IPS-NIHi11 (cell line): ENCODE measurements around the gene NCKAP5.
"Not testable (repeated sequence)": the region's sequence is repeated elsewhere in the genome, so short reads cannot be mapped to it uniquely, and the experiment has no call there.

ENCODE experiments used
- DNase-seq: peaks from one replicate; pipeline ENCODE4 v3.0.0; 2012; ENCODE audit warnings: mixed read lengths, low spot score

NCKAP5 gene

DNA sequence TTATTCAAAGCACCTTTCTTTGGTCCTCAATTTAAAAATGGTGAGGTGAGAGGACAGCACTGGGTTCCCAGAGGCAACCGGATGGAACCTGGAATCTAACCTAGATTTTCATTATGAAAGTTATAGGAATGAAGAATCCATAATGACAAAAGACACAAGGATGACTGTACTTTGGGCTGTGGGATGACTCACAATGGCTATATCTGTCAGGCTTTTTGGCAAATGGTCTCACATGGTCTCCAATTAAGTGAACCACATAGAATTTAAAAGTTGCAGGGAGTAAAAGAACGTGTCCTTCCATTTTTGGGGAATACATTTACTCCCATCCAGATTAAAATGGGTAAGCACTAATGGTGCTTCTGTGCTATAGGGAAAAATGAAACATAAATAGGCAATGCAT is 866.5 kb downstream of the NCKAP5 start:
- no peak for DNase-seq

DNA sequence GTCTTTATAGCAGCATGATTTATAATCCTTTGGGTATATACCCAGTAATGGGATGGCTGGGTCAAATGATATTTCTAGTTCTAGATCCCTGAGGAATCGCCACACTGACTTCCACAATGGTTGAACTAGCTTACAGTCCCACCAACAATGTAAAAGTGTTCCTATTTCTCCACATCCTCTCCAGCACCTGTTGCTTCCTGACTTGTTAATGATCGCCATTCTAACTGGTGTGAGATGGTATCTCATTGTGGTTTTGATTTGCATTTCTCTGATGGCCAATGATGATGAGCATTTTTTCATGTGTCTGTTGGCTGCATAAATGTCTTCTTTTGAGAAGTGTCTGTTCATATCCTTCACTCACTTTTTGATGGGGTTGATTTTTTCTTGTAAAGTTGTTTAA is 868.5 kb downstream of the NCKAP5 start:
- DNase-seq = not testable (repeated sequence)

DNA sequence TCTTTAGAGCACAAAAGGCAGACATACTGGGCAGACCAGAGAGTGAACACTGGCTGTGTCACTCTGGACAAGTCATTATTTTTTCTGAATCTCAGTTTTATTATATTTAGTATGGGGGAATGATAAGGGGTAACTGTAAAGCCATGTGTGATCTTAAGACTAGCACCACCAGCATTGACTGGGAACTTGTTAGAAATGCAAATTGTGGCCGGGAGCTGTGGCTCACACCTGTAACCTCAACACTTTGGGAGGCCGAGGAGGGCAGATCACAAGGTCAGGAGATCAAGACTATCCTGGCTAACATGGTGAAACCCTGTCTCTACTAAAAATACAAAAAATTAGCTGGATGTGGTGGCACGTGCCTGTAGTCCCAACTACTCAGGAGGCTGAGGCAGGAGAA is 869.9 kb downstream of the NCKAP5 start:
- not testable (repeated sequence) for DNase-seq

DNA sequence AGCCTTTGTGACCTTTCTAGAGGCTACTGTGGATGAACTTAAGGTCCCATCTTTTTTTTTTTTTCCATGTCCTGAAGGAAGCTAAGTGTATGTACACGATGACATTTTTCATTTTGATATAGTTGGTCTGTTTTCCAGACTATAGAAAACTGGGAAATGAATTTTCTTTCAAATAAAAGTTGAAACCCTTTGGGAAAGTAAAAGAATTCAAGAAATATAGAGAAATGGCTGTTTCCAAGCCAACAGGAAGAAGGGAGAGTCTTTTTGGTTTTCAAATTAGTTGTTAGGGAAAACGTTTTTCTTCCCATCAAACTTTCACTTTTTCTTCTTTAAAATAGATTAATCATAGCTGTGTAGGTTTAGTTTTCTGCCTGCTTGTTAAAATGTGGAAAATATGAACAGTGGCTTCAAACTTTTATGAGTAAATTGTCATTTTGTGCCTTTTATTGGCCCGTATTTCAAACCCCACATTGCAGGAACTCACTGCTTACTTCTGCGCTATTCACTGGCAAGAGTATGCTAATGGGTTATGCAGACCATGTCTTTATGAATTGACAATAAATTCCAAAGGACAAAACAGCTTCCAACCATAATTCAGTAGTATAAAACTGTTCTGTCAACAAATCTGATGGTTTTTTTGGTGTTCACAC is 870.6 kb downstream of the NCKAP5 start:
- no peak for DNase-seq

DNA sequence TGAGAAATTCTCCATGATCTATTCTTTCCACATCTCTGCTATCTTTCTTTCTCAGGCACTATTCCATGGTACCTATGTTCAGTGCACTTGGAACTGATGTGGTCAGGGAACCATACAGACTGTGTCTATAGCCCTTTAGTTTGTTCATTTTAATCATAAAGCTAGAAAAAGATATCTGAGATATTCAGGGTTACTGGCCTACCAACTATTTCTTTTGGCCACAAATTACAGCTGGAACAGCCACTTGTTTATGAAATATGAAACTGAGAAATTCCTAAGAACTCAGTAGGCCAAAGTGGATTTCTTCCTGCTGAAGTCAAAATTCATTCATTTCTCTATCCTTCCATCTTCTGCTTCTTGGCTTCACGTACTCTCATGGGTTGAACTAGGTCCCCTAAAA is 875.4 kb downstream of the NCKAP5 start:
- DNase-seq = no peak

DNA sequence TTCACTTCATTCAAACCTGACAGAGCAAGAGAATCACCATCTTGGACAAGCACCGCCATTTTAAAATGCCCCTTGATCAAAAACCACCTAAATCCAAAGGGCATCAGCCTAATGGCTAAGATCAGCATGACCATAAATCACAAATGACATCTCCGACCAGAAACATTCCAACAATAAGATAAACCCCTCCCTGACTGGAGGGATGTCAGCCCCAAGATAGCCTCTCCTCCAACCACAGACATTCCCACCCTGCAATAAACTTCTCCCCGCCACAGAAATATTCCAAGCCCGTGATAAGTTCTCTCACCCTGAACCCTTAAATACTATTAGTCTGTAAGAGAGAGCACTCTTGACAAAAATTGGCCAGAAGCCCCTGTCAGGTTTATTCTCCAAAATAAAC is 876.7 kb downstream of the NCKAP5 start:
- DNase-seq = no peak

DNA sequence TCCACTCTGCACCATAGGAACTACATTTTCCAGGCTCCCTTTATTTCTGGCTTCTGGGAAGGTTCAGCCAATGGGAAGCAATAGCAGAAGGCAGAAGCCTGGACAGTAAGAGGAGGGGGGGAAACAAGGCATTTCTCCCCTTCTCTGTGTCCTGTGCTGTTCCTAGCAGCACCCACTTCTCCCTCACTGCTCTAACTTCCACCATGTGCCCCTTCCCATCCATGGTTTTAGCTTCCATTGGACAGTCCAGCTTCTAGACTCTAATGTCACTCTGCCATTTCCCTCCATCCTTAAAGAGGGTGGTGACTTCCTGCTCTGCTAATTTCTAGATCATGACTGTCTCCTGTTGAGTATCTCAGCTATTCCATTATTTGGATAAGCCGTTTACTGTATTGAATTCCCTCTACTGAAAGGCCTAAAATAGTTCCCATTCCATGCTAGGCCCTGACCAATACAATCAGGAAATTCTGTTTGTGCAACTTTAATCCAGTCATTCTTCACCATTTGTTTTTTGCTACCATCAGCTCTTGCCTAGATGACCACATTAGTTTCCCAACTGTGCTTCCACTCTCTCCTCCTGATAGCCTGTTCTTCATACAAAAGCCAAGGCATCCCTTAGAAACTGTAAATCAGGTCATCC is 877.5 kb downstream of the NCKAP5 start:
- no peak for DNase-seq

DNA sequence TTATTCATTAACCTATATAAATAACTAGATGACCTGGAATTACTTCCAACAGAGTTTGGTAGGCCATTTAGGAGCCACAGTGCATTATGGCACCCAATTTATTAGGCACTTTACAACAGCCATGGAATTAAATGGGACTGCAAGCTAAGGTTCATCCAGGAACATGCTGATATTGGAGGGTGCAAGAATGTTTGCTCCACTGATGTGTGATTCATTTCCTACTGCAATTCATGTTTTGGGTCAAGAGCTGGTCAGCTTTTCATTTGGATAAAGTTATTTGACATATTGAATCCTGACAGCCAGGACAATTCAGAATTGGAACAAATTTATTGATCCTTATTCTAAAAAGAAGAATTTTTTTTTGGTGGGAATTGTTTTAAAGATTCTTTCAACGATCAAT is 886.5 kb downstream of the NCKAP5 start:
- DNase-seq = no peak

DNA sequence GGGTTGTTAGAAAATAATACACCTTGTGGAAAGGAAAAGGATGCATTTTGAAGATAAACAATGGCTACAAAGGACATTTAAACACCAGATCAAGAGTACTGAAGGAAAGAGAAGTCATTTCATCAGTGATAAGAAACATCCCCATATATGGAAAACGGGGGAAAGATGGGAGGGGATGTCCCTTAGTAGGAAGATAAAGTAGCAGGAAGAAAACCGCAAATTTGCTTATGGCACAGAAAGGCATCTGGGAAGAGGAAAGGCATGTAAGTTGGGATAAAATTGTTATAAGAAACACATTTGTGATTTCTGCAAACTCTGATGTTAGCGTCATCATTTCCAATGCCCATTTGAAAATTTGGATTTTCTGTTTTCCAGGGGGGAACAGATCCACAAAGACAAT is 887.7 kb downstream of the NCKAP5 start:
- no peak for DNase-seq

DNA sequence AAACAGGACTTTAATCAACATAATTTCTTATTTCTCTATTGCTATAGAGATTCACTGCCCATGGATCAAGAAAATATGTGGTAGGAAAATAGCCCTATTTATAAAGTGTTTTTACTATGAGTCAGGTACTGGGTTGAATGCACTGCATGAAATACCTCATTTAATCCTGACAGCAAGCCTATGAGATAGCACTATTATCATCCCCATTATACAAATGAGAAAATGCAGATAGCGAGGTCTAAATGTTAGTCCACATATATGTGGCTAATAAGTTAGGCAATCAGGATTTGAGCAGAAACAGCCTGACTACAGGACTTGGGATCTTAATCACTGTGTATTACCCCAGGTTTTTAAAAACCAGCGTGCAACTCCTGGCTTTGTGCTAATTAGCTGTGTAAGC is 889.8 kb downstream of the NCKAP5 start:
- no peak for DNase-seq

DNA sequence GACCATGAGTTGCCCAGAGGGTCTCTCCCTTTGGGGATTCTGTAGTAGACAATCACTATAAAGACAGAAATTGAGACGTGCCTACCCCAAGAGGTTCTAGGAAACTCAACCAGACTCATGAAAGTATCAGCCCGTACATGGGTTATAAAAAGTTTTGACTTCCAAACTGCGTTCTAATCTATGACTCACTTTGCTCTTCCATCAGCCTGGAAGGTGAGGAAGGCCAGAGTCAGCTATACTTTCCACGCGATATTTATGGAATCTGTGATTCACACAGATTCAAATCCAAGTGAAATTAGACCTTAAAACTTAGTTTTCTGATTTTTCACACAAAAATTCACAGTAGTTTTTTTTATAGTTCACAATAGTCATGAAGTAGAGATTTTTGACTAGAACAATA is 890.6 kb downstream of the NCKAP5 start:
- no peak for DNase-seq

DNA sequence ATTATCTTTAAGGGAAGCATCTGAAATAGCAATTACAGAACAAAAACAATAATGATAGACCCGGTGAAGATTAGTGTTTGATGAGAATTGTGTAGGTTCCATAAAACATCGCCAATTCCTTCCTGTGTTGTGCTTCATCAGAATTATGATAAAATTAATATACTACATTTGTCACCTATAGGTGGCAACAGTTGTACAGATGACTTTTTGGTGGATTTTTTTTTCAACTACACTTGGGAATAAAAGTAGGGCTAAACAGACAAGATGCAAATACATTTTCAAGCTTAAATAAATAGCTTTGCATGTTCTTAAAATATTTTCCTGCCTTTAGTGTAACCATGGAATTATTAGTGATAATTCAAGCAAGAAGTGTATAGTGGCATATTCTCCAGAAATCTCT is 891.3 kb downstream of the NCKAP5 start:
- no peak for DNase-seq

DNA sequence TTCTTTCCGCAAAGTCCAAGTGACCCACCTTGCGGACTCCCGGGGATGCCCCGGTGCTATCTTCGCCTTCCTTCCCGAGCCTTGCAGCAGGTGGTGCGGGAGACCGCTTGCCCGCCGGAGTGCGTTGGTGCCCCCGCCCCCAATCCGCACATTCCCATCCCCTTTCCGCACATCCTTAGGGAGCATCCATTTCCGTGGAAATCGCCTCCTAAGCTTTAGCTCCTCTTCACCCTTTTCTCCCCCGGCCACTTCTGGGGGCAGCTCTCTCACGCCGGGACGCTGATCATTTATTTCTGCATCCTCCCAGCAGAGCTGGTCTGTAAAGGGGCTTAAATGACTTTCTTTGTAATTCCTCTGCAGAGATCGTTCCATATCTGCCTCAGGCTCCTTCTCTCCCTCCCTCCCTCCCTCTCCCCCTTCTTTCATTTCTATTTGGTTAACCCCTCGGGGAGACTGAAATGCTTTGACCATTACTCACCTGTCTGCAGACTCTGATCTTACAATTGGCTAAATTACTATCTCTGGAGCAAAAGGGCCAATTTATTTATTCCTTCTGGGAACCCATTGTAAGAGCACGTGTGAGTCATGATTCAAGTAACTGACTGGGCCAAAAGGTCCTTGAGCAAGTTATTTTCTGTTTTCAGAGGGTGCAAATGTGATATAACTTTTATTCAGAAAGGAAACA is 897.0 kb downstream of the NCKAP5 start:
- DNase-seq = peak; percentile 28

DNA sequence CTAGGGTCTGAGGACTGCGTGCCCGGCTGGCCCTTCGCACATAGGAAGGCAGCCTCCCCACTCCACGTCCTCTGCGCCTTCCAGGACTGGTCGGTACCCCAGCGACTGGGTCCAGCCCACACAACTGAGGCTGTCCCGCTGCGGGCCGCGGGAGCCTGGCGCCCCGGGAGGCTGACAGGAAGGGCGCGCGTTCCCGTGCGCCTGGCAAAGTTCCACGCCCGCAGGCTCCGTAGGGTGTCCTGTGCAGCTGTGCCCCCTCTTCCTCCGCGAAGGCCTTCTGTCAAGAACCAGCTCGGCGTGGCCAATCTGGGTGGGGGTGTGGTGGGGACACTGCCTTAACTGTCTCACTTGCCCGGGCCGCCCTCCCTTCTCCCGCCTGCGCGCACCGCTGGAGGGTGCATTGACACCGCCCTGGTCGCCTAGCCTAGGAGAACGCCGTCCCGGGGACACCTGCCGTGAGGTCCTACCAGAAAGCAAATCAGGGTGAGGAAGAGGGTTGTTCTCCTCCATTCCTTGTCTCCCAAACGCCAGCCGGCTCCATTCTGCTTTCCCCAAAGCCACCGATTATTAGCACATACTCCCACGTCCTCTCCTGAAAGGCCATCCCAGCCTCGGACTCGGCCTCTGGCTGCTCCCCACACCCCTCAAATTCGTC is 897.6 kb downstream of the NCKAP5 start:
- peak; percentile 22 for DNase-seq

DNA sequence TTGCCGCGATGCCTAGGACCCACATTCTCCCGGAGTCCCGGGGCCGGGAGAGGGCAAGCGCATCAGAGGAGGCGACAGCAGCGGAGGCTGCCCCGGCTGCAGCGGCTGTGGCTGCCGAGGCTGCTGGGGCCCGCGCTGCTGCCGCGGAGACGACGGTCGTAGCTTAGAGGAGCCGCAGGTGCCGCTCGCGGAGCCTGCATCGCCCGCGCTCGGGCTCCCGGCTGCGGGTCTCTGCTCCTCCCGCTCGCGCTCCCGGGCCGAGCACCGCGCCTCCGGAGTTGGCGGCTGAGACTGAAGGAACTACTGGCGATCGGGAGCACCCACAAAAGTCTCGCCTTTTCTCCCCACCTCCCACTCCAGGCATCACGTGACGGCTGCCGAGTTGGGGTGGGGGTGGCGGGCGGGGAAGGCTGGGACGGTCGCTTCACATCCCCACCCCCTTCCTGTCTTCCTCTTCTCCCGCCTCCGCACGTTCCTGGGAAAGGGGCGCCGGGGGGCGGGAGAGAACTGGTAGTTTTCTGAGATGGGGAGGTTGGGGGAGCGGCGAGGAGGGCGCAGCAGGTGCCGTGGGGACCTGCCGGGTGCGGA is 898.3 kb downstream of the NCKAP5 start, which contains the start of gene LYPD1:
LYPD1 (minus strand) TSS at position 298 of the 588 bp plus-strand sequence; CDS start at position 25, 273 bp downstream.
- peak; percentile 69 for DNase-seq

DNA sequence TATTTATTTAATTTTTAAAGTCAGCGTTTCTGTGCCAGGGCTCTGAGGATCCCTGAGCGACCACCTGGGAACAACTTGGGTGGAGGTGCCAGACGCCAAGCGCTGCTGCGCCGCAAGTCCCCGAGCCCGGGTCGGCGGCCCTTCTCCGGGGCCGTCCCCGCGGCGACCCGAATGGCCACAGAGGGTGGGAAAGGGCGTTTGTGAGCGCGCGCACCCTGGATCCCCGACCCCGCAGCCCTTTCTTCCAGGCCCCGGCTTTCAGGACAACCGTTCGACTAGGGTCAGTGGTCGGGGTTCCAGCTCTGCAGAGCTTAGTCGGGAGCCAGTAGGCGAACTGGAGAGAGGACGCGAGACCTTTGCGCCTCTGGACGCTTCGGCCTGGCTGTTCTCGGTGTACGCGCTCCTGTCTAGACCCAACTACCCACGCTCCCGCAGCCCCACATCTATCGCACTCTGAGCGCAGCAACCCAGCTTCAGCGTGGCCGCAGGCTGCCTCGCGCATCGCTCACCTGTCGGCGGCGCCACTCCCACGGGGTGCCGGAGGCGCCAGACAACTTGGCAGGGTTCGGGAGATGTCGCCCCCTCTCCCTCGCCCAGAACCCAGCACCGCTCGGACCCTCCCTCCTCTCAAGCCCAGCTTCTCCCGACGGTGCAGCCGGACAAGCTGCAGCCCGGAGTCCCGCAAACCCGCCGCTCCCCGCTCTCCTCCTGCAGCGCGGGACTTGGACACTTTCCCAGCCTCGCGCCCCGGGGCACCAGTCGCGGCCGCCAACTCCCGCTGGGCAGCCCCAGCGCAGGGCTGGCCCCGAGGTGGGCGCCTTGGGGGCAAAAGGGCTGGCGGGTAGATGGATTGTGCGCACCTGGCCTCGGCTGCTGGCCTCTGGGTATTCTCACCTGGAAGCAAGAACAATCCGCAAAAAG is 899.0 kb downstream of the NCKAP5 start:
- DNase-seq = peak; percentile 41

DNA sequence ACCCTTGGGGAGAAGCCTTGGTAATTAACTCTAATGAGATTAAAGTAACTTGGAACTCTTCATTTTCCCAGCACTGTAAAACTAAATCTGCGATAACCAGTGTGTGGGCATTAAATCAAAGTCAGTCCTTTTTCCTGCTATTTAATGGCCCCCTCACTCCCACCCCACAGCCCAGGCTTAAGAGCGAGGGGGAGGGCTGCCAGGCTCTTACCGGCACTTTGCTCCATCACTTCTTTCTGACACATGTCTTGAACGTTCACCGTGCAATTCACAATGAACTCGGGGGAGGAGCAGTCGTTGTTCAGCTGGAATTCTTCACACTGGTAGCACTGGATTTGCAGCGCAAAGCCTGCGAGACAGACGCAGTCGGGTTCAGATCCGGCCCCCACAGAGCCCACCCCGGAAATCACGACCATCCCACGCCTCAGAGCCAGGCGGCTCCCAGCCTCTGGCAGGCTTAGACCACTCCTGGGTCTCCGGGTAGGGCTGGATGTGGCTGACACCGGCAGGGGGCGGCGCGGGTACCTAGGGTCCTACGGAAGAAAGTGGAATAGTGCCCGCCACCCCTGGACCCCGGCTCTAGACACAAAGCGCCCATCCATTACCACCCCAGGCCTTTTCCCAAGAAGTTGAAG is 900.0 kb downstream of the NCKAP5 start:
- DNase-seq = peak; percentile 53

DNA sequence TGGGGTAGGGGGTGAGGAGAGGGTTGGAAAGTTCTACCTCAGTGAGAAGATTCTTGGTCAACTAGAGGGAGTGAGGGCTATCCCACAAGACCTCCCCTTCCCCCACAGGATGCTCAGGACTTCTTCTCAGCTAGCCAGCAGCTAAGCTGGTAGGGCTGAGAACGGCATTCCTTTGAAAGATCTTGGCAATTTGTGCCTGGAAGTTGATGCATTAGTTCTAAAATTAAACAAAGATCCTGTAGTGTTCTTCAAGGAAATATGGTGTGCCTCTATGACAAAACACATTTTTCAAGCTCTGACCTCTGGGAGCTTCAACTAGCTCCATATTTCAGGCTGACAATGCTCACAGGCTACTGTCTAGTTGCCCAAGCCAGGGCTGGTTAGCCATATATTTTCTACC is 900.6 kb downstream of the NCKAP5 start:
- no peak for DNase-seq

DNA sequence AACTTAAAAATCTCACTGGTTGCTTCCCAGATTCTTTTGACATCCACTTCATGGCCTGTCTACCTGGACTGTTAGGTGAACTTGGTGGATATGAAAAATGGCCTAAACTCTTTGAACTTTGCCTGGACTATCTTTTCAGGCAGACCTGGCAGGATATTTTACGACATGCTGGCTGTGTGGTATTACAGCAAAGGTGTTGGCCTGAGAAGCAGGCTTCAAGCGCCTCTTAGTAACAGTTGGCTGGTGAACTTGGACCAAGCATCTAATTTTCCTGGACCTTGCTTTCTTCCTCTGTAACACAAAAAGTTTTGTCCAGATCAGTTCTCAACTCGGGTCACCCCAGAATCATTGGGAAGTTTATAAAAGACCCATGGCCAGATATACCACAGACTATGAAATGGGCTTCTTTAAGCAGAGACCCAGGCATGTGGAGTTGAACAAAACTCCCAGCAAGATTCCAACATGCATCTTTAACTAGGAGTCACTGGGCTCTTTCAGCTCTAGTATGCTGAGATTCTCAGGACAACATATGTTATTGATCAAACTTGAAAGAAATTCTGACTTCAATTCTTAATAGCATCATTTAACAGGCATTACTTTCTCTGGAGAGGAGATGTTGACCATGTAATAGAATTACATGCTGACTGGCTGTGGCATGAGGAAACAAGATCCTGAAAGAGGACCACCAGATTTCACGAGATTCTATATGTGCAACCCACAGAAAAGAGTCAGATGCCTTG is 902.7 kb downstream of the NCKAP5 start:
- no peak for DNase-seq

DNA sequence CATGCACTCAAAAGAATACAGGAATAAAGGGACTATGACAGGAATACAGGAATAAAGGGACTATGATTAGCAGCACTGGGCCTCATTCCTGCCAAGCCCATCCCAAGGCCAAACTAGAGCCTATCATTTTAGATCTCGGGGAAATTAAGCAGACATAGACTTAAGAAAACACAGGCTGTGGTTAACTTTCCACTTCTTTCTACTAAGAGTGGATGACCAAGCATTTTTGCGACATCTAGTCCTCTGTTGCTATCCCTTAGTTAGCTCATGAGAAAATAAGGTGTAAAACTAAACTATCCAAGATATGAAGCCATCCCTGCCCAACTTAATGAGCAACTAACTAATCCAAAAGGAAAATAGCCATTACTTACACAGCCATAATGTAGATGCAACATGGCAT is 904.2 kb downstream of the NCKAP5 start:
- no peak for DNase-seq
